ENCODE data around the gene ZRANB3. TPM values are rescaled to one million over a fixed set of nuclear protein-coding genes. Genes with fewer than 3 reads are reported as not detected.

ZRANB3 gene
- total RNA-seq, 1 experiment from 2014 or later: 12.6 TPM

GRCh38 chr2:135255208-135255607 lies 275.8 kb downstream of the ZRANB3 start:
- peak; percentile 52 for DNase-seq
- no peaks in the 10 kb centered on the region for H3K27me3 ChIP-seq (ENCODE audit: low read length)
- H3K4me2 ChIP-seq (ENCODE audit: low read depth, low read length, poor library complexity, severe bottlenecking): no peak overlapping the region
- no peak overlapping the region for H3K9ac ChIP-seq (ENCODE audit: low read length)
- no peak overlapping the region for H2AFZ ChIP-seq (ENCODE audit: low read length)
- peaks cover 12% of the 10 kb centered on the region for H3K4me1 ChIP-seq (ENCODE audit: low read length)
- H3K4me3 ChIP-seq (ENCODE audit: low read length): no peak overlapping the region
- no peaks in the 10 kb centered on the region for H3K36me3 ChIP-seq (ENCODE audit: insufficient read depth, low read length)
- H4K20me1 ChIP-seq (ENCODE audit: insufficient read depth, low read depth, low read length): no peaks in the 10 kb centered on the region
- no peaks in the 10 kb centered on the region for H3K79me2 ChIP-seq (ENCODE audit: low read length)
- no peaks in the 10 kb centered on the region for H3K9me3 ChIP-seq (ENCODE audit: low read length)
- H3K27ac ChIP-seq (ENCODE audit: low read length): peak overlapping the region; percentile 71
- H3K9me2 ChIP-seq (replicated peaks; ENCODE audit: insufficient read depth, low read length): no peaks in the 10 kb centered on the region

GRCh38 chr2:135252805-135253458 lies 278.1 kb downstream of the ZRANB3 start:
- H3K9ac ChIP-seq (ENCODE audit: low read length): no peak overlapping the region
- H3K27ac ChIP-seq (ENCODE audit: low read length): no peak overlapping the region
- H2AFZ ChIP-seq (ENCODE audit: low read length): no peak overlapping the region
- no peaks in the 10 kb centered on the region for H3K27me3 ChIP-seq (ENCODE audit: low read length)
- H4K20me1 ChIP-seq (ENCODE audit: insufficient read depth, low read depth, low read length): no peaks in the 10 kb centered on the region
- H3K4me3 ChIP-seq (ENCODE audit: low read length): no peak overlapping the region
- no peak overlapping the region for H3K4me2 ChIP-seq (ENCODE audit: low read depth, low read length, poor library complexity, severe bottlenecking)
- no peaks in the 10 kb centered on the region for H3K9me3 ChIP-seq (ENCODE audit: low read length)
- H3K9me2 ChIP-seq (replicated peaks; ENCODE audit: insufficient read depth, low read length): no peaks in the 10 kb centered on the region
- no peak for DNase-seq
- no peaks in the 10 kb centered on the region for H3K79me2 ChIP-seq (ENCODE audit: low read length)
- H3K4me1 ChIP-seq (ENCODE audit: low read length): peaks cover 16% of the 10 kb centered on the region
- no peaks in the 10 kb centered on the region for H3K36me3 ChIP-seq (ENCODE audit: insufficient read depth, low read length)

- no peak overlapping the region for H3K4me3 ChIP-seq (ENCODE audit: low read length)
- DNase-seq: no peak
- H2AFZ ChIP-seq (ENCODE audit: low read length): no peak overlapping the region
- H3K27ac ChIP-seq (ENCODE audit: low read length): no peak overlapping the region
- H3K9me2 ChIP-seq (replicated peaks; ENCODE audit: insufficient read depth, low read length): no peaks in the 10 kb centered on the region
- H3K27me3 ChIP-seq (ENCODE audit: low read length): no peaks in the 10 kb centered on the region
- H4K20me1 ChIP-seq (ENCODE audit: insufficient read depth, low read depth, low read length): no peaks in the 10 kb centered on the region
- no peaks in the 10 kb centered on the region for H3K36me3 ChIP-seq (ENCODE audit: insufficient read depth, low read length)
- H3K9me3 ChIP-seq (ENCODE audit: low read length): no peaks in the 10 kb centered on the region
- H3K79me2 ChIP-seq (ENCODE audit: low read length): no peaks in the 10 kb centered on the region
- no peak overlapping the region for H3K4me2 ChIP-seq (ENCODE audit: low read depth, low read length, poor library complexity, severe bottlenecking)
- H3K4me1 ChIP-seq (ENCODE audit: low read length): peaks cover 5% of the 10 kb centered on the region; the same call in 1 of the 2 replicates
- H3K9ac ChIP-seq (ENCODE audit: low read length): no peak overlapping the region
Measured at GRCh38 chr2:135248611-135249010, 282.4 kb downstream of the ZRANB3 start.

- Histone ChIP-seq H3K79me2 (ENCODE audit: low read length) (no peaks in the 10 kb centered on the region), H3K4me2 (ENCODE audit: low read depth, low read length, poor library complexity, severe bottlenecking) (no peak overlapping the region), H3K27ac (ENCODE audit: low read length) (no peak overlapping the region), H3K36me3 (ENCODE audit: insufficient read depth, low read length) (no peaks in the 10 kb centered on the region), H2AFZ (ENCODE audit: low read length) (no peak overlapping the region), H3K27me3 (ENCODE audit: low read length) (no peaks in the 10 kb centered on the region), H3K9me3 (ENCODE audit: low read length) (no peaks in the 10 kb centered on the region), H4K20me1 (ENCODE audit: insufficient read depth, low read depth, low read length) (no peaks in the 10 kb centered on the region), H3K9ac (ENCODE audit: low read length) (no peak overlapping the region), H3K4me1 (ENCODE audit: low read length) (peaks cover 5% of the 10 kb centered on the region; the same call in 1 of the 2 replicates), H3K4me3 (ENCODE audit: low read length) (no peak overlapping the region), H3K9me2 (replicated peaks; ENCODE audit: insufficient read depth, low read length) (no peaks in the 10 kb centered on the region)
- DNase-seq: no peak
Measured at GRCh38 chr2:135246711-135247270, 284.2 kb downstream of the ZRANB3 start.

GRCh38 chr2:135245071-135245470 lies 285.9 kb downstream of the ZRANB3 start:
- Histone ChIP-seq H3K9ac (ENCODE audit: low read length) (no peak overlapping the region), H4K20me1 (ENCODE audit: insufficient read depth, low read depth, low read length) (no peaks in the 10 kb centered on the region), H3K4me1 (ENCODE audit: low read length) (peaks cover 5% of the 10 kb centered on the region; the same call in 1 of the 2 replicates), H3K9me2 (replicated peaks; ENCODE audit: insufficient read depth, low read length) (no peaks in the 10 kb centered on the region), H3K79me2 (ENCODE audit: low read length) (no peaks in the 10 kb centered on the region), H3K27ac (ENCODE audit: low read length) (no peak overlapping the region), H3K9me3 (ENCODE audit: low read length) (no peaks in the 10 kb centered on the region), H3K27me3 (ENCODE audit: low read length) (no peaks in the 10 kb centered on the region), H3K36me3 (ENCODE audit: insufficient read depth, low read length) (no peaks in the 10 kb centered on the region), H2AFZ (ENCODE audit: low read length) (peak overlapping the region; percentile 36; the same call in 1 of the 2 replicates), H3K4me3 (ENCODE audit: low read length) (no peak overlapping the region), H3K4me2 (ENCODE audit: low read depth, low read length, poor library complexity, severe bottlenecking) (no peak overlapping the region)
- DNase-seq: no peak

- Histone ChIP-seq H3K4me3 (ENCODE audit: low read length) (no peak overlapping the region), H3K79me2 (ENCODE audit: low read length) (no peaks in the 10 kb centered on the region), H3K9me2 (replicated peaks; ENCODE audit: insufficient read depth, low read length) (no peaks in the 10 kb centered on the region), H3K27ac (ENCODE audit: low read length) (no peak overlapping the region), H3K36me3 (ENCODE audit: insufficient read depth, low read length) (no peaks in the 10 kb centered on the region), H3K9me3 (ENCODE audit: low read length) (no peaks in the 10 kb centered on the region), H4K20me1 (ENCODE audit: insufficient read depth, low read depth, low read length) (no peaks in the 10 kb centered on the region), H2AFZ (ENCODE audit: low read length) (no peak overlapping the region), H3K27me3 (ENCODE audit: low read length) (no peaks in the 10 kb centered on the region), H3K9ac (ENCODE audit: low read length) (no peak overlapping the region), H3K4me1 (ENCODE audit: low read length) (no peaks in the 10 kb centered on the region), H3K4me2 (ENCODE audit: low read depth, low read length, poor library complexity, severe bottlenecking) (no peak overlapping the region)
- no peak for DNase-seq
Measured at GRCh38 chr2:135238651-135239050, 292.4 kb downstream of the ZRANB3 start.

GRCh38 chr2:135230150-135230549 lies 300.9 kb downstream of the ZRANB3 start:
- Histone ChIP-seq H3K79me2 (ENCODE audit: low read length) (no peaks in the 10 kb centered on the region), H3K4me2 (ENCODE audit: low read depth, low read length, poor library complexity, severe bottlenecking) (no peak overlapping the region), H2AFZ (ENCODE audit: low read length) (no peak overlapping the region), H3K9me3 (ENCODE audit: low read length) (no peaks in the 10 kb centered on the region), H3K9ac (ENCODE audit: low read length) (no peak overlapping the region), H3K4me1 (ENCODE audit: low read length) (no peaks in the 10 kb centered on the region), H4K20me1 (ENCODE audit: insufficient read depth, low read depth, low read length) (no peaks in the 10 kb centered on the region), H3K27ac (ENCODE audit: low read length) (no peak overlapping the region), H3K4me3 (ENCODE audit: low read length) (no peak overlapping the region), H3K27me3 (ENCODE audit: low read length) (no peaks in the 10 kb centered on the region), H3K36me3 (ENCODE audit: insufficient read depth, low read length) (no peaks in the 10 kb centered on the region), H3K9me2 (replicated peaks; ENCODE audit: insufficient read depth, low read length) (0 out of 2 replicates have a peak, but pooled peaks cover 2% of the 10 kb centered on the region)
- DNase-seq: no peak

- no peaks in the 10 kb centered on the region for H3K79me2 ChIP-seq (ENCODE audit: low read length)
- H3K4me1 ChIP-seq (ENCODE audit: low read length): no peaks in the 10 kb centered on the region
- no peak overlapping the region for H3K9ac ChIP-seq (ENCODE audit: low read length)
- no peaks in the 10 kb centered on the region for H3K27me3 ChIP-seq (ENCODE audit: low read length)
- no peaks in the 10 kb centered on the region for H3K9me3 ChIP-seq (ENCODE audit: low read length)
- no peaks in the 10 kb centered on the region for H4K20me1 ChIP-seq (ENCODE audit: insufficient read depth, low read depth, low read length)
- DNase-seq: no peak
- no peak overlapping the region for H3K4me3 ChIP-seq (ENCODE audit: low read length)
- no peak overlapping the region for H3K27ac ChIP-seq (ENCODE audit: low read length)
- no peak overlapping the region for H3K4me2 ChIP-seq (ENCODE audit: low read depth, low read length, poor library complexity, severe bottlenecking)
- no peak overlapping the region for H2AFZ ChIP-seq (ENCODE audit: low read length)
- H3K36me3 ChIP-seq (ENCODE audit: insufficient read depth, low read length): no peaks in the 10 kb centered on the region
- H3K9me2 ChIP-seq (replicated peaks; ENCODE audit: insufficient read depth, low read length): 0 out of 2 replicates have a peak, but pooled peaks cover 2% of the 10 kb centered on the region
Measured at GRCh38 chr2:135227386-135227785, 303.6 kb downstream of the ZRANB3 start.
